Measurements from ENCODE around the gene SMAD5.

SMAD5 gene

GRCh38 chr5:136132557-136133221 is at the start of gene SMAD5:
TSS of gene SMAD5 (plus strand) at chr5:136132845. CDS start at chr5:136153761, 20,916 bp downstream.
- DNase-seq, result peak; percentile 87

DNA sequence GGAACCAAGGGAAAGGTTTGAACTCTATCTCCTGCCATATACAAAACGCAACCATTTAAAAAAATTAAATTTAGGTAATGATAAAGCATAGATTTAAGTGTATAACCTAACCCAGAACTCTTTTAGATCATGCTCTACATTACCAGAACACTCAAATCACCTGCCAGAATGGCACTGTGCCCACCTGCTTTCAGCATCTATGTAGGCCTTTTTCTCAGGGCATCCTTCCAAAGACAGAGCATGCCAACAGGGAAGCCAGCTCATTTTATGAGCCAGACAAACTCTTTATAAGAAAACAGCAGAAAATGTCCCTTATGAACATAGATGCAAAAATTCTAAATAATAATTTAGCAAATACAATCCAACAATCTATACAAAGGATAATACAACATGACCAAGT is 47.9 kb upstream of the SMAD5 start:
- no peak for DNase-seq

DNA sequence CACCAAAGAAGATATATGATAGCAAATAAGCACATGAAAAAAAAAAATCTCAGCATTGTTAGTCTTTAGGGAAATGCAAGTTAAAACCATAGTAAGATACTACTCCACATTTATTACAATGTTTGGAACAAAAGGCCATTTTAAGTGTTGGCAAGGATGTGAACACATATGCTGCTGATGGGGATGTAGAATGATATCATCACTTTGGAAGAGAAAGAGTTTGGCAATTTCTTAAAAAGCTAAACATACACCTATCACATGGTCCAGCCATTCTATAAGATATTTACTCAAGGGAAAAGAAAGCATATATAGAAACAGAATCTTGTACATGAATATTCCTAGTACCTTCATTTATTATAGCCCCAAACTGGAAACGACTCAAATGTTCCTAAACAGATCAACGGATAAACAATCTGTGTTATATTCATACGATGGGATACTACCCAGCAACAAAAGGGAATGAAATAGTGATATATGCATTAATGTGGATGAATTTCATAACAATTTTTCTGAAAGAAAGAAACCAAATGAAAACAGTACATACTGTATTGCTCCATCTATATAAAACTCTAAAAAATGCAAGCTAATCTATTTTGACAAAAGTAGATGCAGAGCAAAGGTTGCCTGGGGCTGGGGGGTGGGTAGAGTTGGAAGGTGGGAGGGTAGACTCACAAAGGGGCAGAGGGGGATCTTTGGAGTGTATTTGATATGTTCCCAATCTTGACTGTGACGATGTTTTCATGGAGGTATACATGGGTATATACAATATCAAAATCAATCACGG is 45.7 kb upstream of the SMAD5 start:
- no peak for DNase-seq

DNA sequence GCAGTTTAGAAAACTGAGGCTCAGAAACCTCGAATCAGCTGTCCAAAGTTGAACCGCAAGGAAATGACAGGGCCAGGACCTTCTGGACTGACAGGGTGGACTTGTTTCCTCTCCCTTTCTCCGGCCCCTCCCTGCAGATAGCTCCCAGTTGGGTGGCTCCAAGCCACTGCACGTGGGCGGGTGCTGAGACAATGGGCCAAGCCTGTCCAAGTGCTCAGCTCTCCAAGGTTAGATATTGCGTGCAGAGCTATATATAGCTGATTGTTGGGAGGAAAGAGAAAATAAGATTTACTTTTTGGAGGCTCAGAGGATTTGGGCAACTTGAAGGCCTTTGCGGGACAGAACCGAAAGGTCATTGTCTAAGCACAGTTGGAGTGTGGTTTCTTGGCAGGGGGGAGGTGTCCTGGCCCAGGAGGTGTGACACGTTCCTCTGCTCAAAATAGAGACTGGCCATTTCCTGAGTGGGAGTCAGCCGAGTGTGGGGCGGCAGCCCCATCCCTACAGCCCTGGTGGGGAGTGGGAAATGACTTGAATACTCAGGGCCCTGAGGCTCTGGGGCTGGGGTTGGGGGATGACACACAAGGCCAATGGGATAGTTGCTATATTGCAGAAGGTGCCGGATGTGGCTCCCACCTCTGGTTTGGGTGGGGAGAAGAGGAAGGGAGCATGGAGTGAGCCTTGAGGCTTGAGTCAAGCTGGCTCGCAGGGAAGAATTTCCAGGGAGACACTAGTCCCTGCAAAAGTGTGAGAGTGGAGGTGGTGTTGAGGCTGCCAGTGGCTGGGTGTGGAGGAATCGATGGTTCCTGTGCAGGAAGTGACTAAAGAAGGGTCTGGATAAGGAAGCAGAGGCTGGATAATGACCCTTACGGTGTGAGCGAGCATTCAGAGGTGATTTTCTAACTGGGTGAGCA is 44.4 kb upstream of the SMAD5 start:
- no peak for DNase-seq

DNA sequence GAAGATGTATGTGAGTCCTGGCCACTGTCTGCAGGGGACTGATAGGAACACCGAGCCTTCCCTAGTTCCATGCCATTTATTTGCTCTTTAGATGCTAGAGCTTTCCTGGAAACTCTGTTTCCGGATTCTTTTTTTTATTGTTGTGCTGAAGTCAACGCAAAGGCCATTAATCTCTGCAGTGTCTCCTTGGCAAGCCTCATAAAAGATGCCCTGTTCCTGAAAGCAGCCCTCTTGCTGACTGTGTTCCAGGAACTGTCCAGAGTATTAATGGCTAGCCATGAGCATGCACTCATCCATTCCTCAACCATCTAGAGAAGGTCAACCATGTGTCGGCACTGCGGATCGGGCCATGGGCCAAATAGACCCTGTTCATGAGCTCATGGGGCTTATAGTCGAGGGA is 42.9 kb upstream of the SMAD5 start:
- DNase-seq, result no peak

DNA sequence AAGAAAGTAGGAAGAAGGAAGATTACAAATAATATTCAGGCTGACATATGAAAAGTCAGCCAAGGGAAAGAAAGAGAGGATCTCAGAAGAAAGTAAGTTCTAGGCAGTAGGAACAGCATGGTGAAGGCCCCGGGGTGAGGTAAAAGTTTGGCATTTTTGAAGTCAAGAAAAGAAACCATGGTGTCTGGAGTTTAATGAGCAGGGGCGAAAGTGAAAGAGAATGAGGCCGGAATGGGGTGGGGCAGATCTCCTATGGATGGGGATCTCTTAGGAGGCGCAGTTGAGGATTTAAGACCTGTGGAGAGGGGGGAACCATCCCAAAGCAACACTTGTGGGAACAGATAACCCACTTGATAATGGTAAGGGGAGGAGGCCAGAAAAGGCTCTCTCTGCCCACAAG is 42.3 kb upstream of the SMAD5 start:
- no peak for DNase-seq

DNA sequence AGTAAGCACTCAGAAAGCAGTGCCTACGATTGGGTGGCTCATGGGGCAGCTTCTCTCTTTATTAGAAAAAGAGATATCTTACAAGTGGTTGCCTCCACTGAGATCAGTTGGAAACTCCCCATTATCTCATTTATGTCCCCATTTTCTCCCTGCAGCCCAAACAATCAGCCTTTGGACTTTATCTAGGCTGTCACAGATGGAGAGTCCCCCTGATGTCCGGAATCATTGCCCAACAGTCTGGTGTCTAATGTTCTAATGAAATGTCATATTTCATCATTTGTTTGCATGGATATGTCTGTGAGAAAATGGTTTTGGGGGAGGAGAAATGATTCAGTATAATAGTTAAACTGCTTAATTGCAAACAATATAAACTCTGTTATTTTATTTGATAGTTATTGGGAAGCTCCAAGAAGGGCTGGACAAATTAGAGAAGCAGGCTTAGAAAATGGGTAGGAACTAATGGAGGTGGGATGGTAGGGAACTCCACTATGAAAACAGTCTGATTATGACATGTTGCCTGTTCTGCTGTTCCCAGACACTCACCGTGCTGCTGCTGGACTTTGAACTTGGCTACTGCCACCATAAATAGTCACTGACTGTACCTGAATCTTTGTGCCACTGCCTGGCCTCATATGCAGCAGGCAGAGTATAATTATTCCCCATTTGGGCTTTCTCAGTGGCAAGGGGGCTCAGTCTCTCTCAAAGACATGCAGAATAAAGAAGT is 38.3 kb upstream of the SMAD5 start:
- no peak for DNase-seq

GRCh38 chr5:136094913-136095641 is 37.6 kb upstream of the SMAD5 start:
- DNase-seq, result no peak

DNA sequence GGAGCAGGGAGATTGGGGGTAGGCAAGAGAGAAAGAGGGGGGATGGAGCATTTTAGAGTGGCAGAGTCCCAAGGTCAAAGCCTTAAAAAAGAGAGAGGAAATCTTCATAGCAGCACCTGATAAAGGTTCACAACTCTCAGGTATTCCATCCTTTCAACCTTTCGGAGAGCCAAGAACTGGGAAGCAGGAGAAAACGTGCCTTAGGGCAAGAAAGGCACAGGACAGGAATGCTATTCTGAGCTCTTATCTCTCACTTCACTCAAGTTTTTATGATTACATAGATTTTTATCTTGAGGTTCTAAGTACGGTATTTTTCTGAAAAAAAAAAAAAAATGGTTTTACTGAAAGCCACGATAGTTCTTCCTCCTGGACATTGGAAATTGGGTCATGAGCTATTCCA is 34.5 kb upstream of the SMAD5 start:
- DNase-seq, result no peak

DNA sequence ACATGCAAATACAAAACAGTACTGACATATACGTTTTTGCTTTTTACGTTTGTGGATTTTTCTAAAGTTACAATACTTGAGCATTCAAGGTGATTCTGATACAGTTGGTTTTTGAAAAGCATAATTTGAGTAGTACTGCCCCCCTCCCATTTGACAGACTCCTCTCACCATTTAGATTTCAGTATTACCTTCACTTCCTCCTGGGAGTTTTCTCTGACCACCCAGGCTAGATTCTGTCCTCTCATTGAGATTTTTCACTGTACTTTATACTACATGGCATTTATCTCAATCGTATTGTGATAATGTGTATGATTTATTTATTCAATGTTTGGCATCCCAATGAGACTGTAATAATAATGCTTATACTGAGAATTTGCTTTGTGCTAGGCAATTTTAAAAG is 32.8 kb upstream of the SMAD5 start:
- no peak for DNase-seq

DNA sequence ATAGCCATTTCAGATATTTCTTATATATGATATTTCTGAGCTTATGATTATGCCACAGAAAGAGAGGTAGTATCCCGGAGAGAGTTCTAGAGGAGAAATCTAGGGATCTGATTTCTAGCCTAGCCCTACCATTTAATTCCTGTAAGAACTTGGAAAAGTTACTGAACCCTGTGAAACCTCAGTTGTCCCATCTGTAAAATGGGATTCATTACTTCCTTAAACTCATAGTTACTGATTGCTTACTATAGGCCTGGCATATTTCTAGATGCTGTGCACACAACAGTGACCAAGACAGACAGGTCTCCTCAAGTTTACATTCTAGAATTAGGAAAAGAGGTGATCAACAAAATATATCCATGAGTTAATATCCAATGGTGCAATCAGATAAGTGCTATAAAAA is 30.8 kb upstream of the SMAD5 start:
- DNase-seq, result no peak

- DNase-seq, result no peak
Observed at GRCh38 chr5:136103118-136103517, 29.5 kb upstream of the SMAD5 start.

GRCh38 chr5:136104306-136104965 is 28.2 kb upstream of the SMAD5 start:
- no peak for DNase-seq

DNA sequence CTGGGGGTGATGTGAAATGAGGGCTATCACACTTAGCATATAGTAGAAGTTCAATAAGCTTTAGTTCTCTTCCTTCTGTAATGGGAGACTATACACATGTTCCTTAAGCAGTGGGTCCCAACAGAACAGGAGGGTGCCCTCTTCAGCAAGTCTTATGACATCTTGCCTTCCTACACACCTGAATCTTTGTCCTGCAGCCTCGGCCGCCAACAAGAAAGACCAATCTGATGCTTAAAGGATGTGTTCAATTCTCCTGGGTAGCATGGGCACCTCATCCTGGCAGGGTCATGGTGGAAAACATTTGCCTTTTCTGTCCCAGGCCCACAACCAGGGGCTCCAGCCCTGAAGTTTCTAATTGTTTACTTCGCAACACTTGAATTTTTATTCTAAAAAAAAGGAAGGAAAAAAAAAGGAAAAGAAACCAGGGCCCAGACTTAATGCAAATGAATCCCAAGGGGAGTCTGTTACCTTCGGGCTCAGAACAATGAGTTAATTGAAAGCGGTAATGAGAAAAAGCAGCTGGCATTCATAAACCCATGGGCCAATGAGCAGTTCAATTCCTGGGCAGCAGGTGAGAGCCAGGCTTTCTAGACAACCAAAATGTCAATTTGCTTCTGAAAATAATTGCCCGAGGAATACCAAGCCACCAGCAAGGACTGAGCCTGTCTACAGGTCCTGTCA is 26.2 kb upstream of the SMAD5 start:
- DNase-seq, result no peak

DNA sequence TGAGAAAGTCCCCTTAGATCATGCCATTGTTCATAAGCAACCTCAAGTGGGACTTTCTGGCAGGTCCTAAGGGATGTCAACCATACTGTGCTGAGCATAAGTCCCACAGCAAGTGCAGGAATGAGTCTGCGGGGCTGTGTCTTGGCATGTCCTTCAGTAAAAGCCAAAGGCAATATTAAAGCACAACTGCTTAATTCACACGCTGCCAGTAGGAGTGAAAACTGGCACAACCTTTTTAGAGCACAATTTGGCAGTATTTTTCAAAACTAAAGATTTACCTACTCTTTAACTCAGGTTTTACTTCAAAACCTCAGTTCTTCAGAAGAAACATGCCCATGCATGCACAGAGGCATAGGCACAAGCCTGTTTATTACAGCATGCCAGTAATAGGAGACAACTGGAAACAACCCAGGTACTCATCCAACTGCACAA is 24.4 kb upstream of the SMAD5 start:
- no peak for DNase-seq

GRCh38 chr5:136108766-136109165 is 23.9 kb upstream of the SMAD5 start:
- DNase-seq, result no peak

DNA sequence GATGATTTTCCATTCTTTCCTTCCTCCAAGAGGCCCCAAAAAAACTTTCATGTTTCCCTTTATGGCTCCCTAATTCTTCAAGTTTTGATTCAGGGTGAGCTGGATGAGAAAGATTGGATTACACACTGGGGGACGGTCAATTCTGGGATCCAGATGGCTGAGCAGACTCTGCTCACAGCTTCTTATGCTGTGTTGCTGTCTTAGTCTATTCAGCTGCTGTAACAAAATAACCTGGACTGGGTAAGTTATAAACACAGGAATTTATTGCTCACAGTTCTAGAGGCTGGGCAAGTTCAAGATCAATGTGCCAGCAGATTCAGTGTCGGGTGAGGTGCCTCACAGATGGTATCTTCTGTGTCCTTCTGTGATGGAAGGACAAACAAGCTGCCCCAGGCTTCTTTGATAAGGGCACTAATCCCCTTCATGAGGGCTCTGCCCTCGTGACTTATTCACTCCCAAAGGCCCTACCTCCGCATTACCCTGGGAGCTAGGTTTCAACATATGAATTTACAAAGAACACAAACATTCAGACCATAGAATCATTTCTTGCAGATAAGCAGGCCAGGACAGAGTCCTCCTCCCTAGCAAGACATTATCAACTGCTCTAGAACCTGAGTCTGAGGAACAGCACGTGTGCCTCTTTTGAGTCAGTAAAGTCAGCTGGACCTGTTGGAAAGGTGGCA is 23.1 kb upstream of the SMAD5 start:
- no peak for DNase-seq

DNA sequence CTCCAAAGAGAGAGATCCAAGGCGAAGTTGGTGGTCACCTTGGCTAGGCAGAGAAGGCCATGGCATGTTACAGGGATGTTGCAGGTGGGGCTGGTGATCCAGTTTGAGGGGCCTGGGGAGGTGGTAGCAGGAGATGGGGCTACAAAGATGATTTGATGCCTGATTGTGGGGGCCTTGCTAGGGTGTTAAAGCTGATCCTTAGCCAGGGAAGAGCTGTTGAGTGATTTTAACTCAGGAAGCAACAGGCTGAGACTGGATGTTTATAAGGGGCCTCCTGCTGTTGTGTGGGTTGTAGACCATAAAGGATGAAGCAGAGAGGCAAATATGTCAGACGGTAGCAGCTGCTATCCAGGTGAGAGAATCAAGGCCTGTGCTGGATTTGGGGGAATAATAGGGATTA is 19.0 kb upstream of the SMAD5 start:
- DNase-seq, result no peak

- DNase-seq, result no peak
Observed at GRCh38 chr5:136114414-136115125, 18.1 kb upstream of the SMAD5 start.

All from activated CD8-positive, alpha-beta memory T cell treated with anti-CD3 and anti-CD28 coated beads, Interleukin-2, amount 50 U/mL, for 48 hours (primary cell).